HFF-Myc (cell line): ENCODE data around the gene CNPPD1.
A peak's percentile ranks its signal among the peaks of the same experiment; 100 is the strongest.

Experiments
- DNase-seq: peaks from one replicate; pipeline ENCODE4 v3.0.0-alpha.2; 2011; ENCODE audit warnings: low read depth; ENCODE audit errors: extremely low read depth
- H3K4me3 ChIP-seq: replicated peaks from 2 replicates; pipeline ENCODE4 v1.5.1; 2011; ENCODE audit warnings: low read depth, mild to moderate bottlenecking, control low read depth, low read length
- CTCF ChIP-seq: IDR thresholded peaks from 2 replicates; pipeline ENCODE4 v1.5.1; 2012; ENCODE audit warnings: mild to moderate bottlenecking, low read depth, low read length, control low read depth; ENCODE audit errors: missing control alignments

The CNPPD1 gene

GRCh38 chr2:219176818-219177551, at the start of gene CNPPD1:
CNPPD1 (minus strand) TSS chr2:219176925; CDS start chr2:219176828, 97 bp downstream.
- peak within 1 kb of the TSS; percentile 78 for H3K4me3 ChIP-seq
- no peak for TF ChIP-seq CTCF
- no peak for DNase-seq

GRCh38 chr2:219225350-219225749, 48.6 kb upstream of the CNPPD1 start:
- no peak for TF ChIP-seq CTCF
- no peak for DNase-seq
- H3K4me3 ChIP-seq, result no peak overlapping the region

GRCh38 chr2:219223831-219224610, 47.3 kb upstream of the CNPPD1 start:
- no peak for TF ChIP-seq CTCF

GRCh38 chr2:219221957-219222518, 45.3 kb upstream of the CNPPD1 start:
- DNase-seq, result no peak
- TF ChIP-seq CTCF, result no peak
- no peak overlapping the region for H3K4me3 ChIP-seq

More at GRCh38 chr2:219223831-219224610, 47.3 kb upstream of the CNPPD1 start:
- no peak overlapping the region for H3K4me3 ChIP-seq
- no peak for DNase-seq

GRCh38 chr2:219220652-219221402, 44.1 kb upstream of the CNPPD1 start:
- DNase-seq, result no peak
- H3K4me3 ChIP-seq, result no peak overlapping the region
- TF ChIP-seq CTCF, result no peak

GRCh38 chr2:219219784-219220532, 43.2 kb upstream of the CNPPD1 start:
- no peak overlapping the region for H3K4me3 ChIP-seq
- no peak for TF ChIP-seq CTCF
- no peak for DNase-seq
